GM18505 (cell line): Measurements from ENCODE around the gene PPEF1.

Experiments used
- ATAC-seq: cut with Tn5 transposase; IDR thresholded peaks from one replicate; pipeline ENCODE4 v1.9.1; 2021; ENCODE audit not compliant: unreplicated experiment
- POLR2A ChIP-seq: IDR thresholded peaks from 4 replicates; pipeline ENCODE4 v1.6.1; 2011; ENCODE audit warnings: borderline replicate concordance; ENCODE audit not compliant: insufficient read depth, insufficient read length; ENCODE audit errors: extremely low read depth

Gene PPEF1

DNA sequence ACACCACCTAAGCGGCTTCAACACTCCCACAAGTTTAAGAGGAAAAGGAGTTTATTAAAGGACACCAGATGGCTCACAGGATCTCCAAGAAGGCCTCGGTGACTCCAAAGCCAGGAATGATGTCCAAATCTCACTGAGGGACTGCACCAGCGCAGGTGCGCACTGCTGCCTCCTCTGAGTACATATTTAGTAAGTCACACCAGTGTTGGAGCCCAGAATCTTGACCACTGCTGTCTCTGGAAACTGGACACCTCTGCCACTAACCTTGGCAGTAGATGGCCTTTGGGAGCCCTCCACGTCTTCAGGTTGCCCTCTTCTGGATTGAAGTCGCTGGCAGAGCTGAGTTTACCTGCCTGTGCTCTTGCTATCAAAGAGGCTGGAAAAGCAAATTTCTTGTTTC lies 25.4 kb upstream of the PPEF1 start:
- no peak for TF ChIP-seq POLR2A
- no peak for ATAC-seq

DNA sequence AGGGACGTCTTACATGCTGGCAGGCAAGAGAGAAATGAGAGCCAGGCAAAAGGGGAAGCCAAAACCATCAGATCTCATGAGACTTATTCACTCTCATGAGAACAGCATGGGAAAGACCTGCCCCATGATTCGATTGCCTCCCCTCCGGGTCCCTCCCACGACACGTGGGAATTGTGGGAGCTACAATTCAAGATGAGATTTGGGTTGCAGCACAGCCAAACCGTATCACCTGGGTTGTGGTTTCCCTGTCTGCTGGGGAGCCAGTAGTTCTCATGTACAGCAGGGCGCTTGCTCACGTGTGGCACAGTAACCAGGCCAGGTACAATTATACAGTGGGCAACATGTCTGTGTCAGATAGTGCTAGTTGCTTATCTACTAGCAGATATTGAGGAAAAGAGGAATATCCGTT lies 24.5 kb upstream of the PPEF1 start:
- no peak for TF ChIP-seq POLR2A
- ATAC-seq = no peak

DNA sequence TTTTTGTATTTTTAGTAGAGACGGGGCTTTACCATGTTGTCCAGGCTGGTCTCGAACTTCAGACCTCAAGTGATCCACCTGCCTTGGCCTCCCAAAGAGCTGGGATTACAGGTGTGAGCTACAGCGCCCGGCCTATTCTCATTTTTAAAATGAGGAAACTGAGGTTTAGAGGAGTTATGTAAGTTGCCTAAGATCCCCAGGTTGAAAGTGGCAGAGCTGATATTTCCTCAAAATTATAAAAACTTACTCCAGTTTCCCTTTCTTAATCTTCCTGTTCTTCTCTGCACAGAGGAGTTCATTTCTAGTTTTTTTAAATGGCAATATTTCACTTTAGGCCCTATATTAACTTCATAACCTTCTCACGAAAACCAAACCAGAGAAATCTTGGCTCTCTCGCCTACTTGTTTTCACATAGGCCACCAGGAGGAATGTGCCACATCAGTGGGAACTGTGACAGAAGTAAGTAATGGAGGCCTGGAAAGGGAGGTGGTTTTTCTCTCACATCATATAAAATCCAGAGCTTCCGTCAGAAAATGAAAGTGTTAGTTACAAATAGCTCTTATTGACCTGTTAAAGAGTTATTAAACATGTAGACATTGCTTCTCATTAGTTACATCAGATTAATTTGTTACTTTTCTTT lies 19.5 kb upstream of the PPEF1 start:
- no peak for ATAC-seq
- TF ChIP-seq POLR2A = no peak

DNA sequence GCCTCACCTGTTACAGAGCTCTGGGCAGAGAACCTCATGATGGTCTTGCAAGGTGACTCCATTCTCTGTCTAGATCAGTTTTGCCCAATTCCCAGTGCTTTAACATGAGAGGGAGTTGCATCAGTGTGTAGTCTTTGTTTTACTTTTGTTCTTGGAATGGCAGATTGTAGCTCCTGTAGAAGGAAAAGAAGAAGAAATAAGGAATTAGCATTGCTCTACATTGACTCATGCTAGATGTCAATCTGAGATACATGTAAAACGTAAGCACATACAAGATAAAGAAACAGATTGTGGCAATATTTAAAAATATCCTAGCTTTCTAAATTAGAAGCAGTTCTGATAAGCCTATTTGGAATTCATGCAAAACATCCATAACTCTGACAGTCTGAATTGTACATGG lies 16.0 kb upstream of the PPEF1 start:
- no peak for TF ChIP-seq POLR2A
- no peak for ATAC-seq

DNA sequence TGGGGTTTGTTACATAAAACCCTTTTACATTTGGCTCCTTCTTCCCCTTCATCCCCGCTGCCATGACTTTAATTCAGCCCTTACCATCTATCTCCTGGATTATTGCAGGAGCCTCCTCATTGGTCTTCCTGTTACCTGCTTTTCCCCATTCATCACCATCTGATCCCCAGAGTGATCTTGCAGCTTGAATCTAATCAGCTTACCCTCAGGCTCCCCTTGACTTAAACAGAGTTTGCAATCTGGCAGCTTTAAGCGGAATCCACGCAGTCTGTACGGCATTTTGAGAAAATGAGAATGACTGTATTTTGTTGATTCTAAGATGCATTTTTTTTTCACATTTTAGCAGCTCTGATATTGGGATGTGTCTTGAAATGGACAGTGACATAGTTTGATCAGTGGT lies 14.9 kb upstream of the PPEF1 start:
- TF ChIP-seq POLR2A = no peak
- no peak for ATAC-seq

DNA sequence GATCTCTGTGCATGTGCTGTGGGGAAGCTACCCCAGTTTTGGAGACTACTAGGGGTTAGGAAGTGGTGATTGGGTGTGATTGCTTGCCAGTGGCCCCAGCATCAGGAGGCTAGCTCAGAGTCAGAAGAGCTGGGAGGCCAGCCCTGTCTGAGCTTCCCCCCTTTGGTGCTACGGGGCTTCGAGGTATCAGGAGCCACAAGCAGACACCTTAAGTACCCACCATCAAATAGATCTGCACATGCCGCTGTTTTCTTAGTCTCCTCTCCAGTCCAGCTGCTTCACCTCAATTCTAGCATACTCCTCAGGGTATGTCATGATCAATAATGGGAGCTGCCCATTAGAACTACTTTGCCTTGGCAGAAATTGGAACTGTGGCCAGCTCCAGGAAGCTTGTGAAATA lies 10.8 kb upstream of the PPEF1 start:
- no peak for ATAC-seq

DNA sequence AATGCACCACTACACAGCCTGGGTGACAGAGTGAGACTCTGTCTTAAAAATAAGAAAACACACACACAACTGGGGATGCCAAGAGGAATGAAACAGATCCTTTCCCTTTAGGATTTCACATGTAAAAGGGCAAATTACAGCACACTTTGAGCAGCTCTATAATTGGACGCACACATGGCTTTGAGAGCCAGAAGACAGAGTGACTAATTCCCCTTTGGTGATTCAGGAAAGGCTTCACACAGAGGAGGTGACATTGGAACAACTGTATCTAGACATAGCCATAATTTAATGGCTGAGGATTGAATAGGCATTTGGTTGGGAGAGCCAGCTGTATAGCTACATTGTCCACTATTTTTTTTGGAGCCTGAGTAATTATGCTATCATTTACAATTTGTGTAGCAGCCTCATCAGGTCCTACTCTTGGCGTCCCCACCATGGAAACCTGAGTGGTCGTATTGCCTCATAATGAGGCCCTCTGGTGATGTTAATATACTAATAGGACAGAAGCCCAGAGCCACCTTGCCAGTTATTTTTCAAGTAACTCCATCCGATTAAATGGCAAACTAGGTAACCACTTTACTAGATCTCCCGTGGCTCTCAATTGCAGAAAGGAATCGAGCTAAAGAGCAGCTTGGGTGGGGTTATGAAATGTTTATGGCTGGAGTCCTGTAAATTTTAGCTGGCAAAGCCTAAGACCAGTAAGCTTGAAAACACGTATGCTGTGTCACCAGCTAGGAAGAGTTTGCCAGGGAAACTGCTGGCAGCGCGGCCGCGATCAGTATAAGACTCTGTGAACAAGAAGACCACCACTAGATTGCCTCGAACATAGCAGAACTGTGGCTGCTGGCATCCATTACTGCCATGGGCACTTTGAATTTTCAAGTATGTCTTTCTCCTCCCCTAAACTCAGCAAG lies 8.5 kb upstream of the PPEF1 start:
- ATAC-seq = no peak
- no peak for TF ChIP-seq POLR2A

More for the DNA sequence above, 10.8 kb upstream of the PPEF1 start:
- no peak for TF ChIP-seq POLR2A

DNA sequence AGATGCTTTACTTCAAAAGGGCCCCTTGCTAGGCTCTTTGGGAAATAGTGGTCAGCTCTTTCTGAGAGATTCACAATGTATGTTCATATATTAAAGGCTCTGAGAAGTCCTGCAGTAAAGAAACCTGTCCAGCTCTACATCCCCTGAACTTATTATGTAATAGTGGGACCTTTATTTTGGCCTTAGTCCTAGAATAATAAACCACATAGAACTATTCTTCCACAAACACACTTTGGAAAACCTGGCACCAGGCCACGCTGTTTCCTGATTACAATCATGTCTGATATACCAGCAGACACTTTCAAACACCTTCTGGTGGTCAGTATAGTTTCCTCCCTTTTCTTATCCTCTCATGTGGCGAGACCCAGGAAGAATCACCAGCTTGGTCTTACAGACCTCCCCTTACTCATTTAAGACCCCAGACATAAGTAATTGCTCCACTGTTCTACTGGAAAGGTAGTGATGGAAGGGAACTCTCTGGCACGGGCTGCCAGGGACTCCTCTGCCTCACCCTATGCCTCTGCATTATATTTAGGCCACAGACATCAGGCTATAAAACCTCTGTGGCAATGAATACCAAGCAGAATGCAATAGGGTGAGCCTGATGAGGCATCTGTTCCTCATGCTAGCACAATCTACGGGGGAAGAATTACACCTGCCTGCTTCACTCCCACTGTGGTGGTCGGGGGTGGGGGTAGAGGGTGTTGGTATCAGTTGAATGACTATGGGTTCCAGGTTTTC lies 5.7 kb upstream of the PPEF1 start:
- no peak for ATAC-seq

DNA sequence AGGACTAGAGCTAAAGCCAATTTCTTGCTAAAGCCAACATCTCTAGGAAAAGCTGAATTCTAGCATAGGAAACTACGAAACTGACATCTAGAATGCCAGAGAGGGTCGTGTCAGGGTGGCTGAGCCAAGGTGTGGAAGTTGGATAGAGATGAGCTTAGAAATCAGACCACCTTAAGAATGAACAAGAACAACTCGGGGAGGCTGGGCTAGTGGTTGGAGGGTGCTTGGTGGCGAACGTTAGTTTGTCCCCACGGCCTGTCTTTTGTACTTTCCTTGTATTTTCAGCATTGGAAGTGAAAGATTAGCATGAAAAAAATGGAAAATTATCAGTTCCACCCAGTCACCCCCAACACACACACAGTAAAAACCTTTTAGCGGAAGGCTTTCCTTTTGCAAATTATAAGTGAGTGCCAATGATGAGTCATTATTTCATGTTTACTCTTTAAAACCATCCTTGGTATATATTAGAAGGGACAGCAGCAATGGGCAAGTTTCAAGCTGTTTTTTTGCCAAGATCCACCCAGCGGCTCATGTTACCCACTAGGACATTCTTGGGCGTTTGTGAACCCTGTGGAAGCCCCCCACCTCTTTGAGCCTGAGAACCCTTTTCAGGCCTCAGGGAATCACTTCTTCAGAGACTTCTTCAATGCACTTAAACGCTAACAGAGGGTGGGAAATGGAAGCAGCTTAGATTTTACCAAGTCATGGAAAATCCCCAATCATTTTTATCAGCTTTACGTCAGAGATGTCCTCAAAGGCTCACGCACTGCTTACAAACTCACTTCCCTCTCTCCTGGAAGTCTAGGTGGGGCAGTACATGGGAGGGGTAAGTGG lies 4.9 kb upstream of the PPEF1 start:
- ATAC-seq = no peak
- TF ChIP-seq POLR2A = no peak

More for the DNA sequence above, 5.7 kb upstream of the PPEF1 start:
- TF ChIP-seq POLR2A = no peak

DNA sequence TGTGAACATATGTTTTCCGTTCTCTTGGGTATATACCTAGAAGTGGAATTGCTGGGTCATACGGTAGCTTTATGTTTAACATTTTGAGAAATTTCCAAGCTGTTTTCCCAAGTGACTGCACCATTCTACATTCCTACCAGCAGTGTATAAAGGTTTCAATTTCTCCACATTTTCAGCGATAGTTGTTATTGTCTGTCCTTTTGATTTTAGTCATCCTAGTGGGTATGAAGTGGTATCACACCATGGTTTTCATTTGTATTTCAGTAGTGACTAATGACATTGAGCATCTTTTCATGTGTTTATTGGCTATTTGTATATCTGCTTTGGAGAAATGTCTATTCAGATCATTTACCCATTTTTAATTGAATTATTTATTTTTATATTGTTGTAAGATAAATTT lies 2.4 kb downstream of the PPEF1 start:
- ATAC-seq = no peak

DNA sequence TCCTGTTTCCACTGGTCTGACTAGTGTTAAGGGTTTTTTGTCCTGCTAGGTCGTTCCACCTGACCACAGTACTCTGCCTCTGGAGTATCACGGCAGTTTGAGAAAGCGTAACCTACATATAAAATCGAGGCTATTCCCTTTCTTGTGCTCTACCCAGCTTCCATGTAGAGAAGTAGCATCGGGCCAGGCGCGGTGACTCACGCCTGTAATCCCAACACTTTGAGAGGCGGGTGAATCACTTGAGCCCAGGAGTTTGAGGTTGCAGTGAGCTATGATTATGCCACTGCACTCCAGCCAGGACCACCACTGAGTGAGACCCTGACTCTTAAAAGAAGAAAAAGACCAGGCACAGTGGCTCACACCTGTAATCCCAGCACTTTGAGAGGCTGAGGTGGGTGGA lies 7.5 kb downstream of the PPEF1 start:
- no peak for TF ChIP-seq POLR2A
- ATAC-seq = no peak

More for the DNA sequence above, 2.4 kb downstream of the PPEF1 start:
- TF ChIP-seq POLR2A = no peak

DNA sequence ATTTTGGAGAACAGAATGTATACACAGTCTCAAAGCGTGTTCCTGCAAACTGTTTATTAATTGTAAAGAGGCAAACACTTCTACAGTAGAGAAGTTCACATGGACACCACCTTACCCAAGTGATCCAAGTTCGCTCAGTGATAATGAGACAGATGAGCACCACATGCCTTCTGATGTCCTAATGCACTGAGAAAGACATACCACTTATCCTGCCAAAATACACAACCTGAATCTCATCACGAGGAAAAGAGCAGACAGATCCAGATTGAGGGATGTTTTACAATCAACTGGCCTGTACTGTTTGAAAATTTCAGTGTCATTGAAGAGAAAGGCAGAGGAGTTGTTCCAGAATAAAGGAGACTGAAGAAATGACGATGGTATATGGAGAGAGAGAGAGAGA lies 12.4 kb downstream of the PPEF1 start:
- no peak for ATAC-seq
- no peak for TF ChIP-seq POLR2A
